Lower leg skin (tissue), 3 donors: Measurements from ENCODE around the gene NMNAT3.

Source experiments
- CTCF ChIP-seq, 3 donors: fragments of 450-650 bp; IDR thresholded peaks; one replicate each; pipeline ENCODE4 v1.5.1; 2016; ENCODE audit warnings: antibody characterized with exemption in 3 of 3, mild to moderate bottlenecking in 3 of 3, moderate library complexity in 2 of 3
- POLR2A ChIP-seq, 2 donors: fragments of 450-650 bp; IDR thresholded peaks; one replicate each; pipeline ENCODE4 v1.6.1; 2016 to 2017; ENCODE audit warnings: antibody characterized with exemption in 2 of 2, mild to moderate bottlenecking in 1 of 2, moderate library complexity in 1 of 2

- TF ChIP-seq CTCF (IDR thresholded peaks at IDR 0.05) (no peak), POLR2A (IDR thresholded peaks at IDR 0.05) (no peak)
These were observed 136.1 kb downstream of the NMNAT3 start for GRCh38 chr3:139541532-139542288.
